Measurements from ENCODE around the gene AP2A2. TPM values are rescaled to one million over a fixed set of nuclear protein-coding genes. Genes with fewer than 3 reads are reported as not detected.

The AP2A2 gene
- total RNA-seq, 1 experiment from 2014 or later = 55.5 TPM

- CTCF ChIA-PET = no interaction called here
- H3K4me1 ChIP-seq (ENCODE audit: control insufficient read depth in 1 of 2, insufficient read depth in 2 of 2, low read length in 2 of 2) = peaks cover 0 to 8% of the 10 kb centered on the region in 2 experiments; a peak in 1 of 4 replicates
- no peak overlapping the region for H3K9ac ChIP-seq (ENCODE audit: low read length)
- H3K9me2 ChIP-seq (ENCODE audit: insufficient read depth) = no peaks in the 10 kb centered on the region
- no peak overlapping the region for H3K4me2 ChIP-seq (ENCODE audit: low read length)
- POLR2A ChIA-PET = no interaction called here
- ATAC-seq (no peak), DNase-seq (ENCODE audit: low read depth, low spot score) (no peak)
- no peaks in the 10 kb centered on the region for H3K27me3 ChIP-seq (ENCODE audit: insufficient read depth, low read length)
- no TSS peak for BruUV-seq (replicated peaks)
- H3K4me3 ChIP-seq (replicated peaks in 1 of 2; ENCODE audit: low read depth in 1 of 2, low read length in 2 of 2) = no peak overlapping the region
- no peaks in the 10 kb centered on the region for H3K9me3 ChIP-seq (ENCODE audit: control insufficient read depth in 1 of 2, insufficient read depth in 1 of 2, low read depth in 1 of 2, low read length in 2 of 2)
- RAD21 ChIA-PET (ENCODE audit: low non-redundant PET in 1 of 2, low total read pairs in 2 of 2, uncharacterized antibody in 2 of 2, unreplicated experiment in 2 of 2) = no interaction called here
- H3K36me3 ChIP-seq (ENCODE audit: control insufficient read depth in 1 of 2, insufficient read depth in 2 of 2, low read length in 2 of 2) = peaks cover 0 to 11% of the 10 kb centered on the region in 2 experiments; a peak in 3 of 4 replicates
- intact Hi-C loops (cut with micrococcal nuclease) = no loop called here
- TF ChIP-seq CTCF (IDR thresholded peaks at IDR 0.05 in 2 of 3, conservative IDR thresholded peaks at IDR 0.05 in 1 of 3; ENCODE audit: borderline replicate concordance in 1 of 3, insufficient read depth in 1 of 3, low read depth in 2 of 3, low read length in 2 of 3) = no peak
- TF ChIP-seq MAX (IDR thresholded peaks at IDR 0.05) = no peak
- TF ChIP-seq EZH2 (IDR thresholded peaks at IDR 0.05) = no peak
- no peak for TF ChIP-seq YY1 (IDR thresholded peaks at IDR 0.05; ENCODE audit: extremely low read depth, insufficient replicate concordance, low read depth, low read length)
- no peak for TF ChIP-seq JUND (IDR thresholded peaks at IDR 0.05)
- TF ChIP-seq ZBTB33 (IDR thresholded peaks at IDR 0.05; ENCODE audit: extremely low read depth, insufficient replicate concordance, low read length) = no peak
- no peak for TF ChIP-seq ELF1 (IDR thresholded peaks at IDR 0.05; ENCODE audit: borderline replicate concordance, low read depth)
- TF ChIP-seq POLR2A (IDR thresholded peaks at IDR 0.05; ENCODE audit: borderline replicate concordance, extremely low read depth, insufficient read depth, insufficient read length) = no peak
- no peak for TF ChIP-seq EZH2phosphoT487 (IDR thresholded peaks at IDR 0.05; ENCODE audit: borderline replicate concordance)
- no peak for TF ChIP-seq SP1 (IDR thresholded peaks at IDR 0.05; ENCODE audit: low read depth)
- no peak for TF ChIP-seq FOSL1 (IDR thresholded peaks at IDR 0.05; ENCODE audit: low read depth)
- TF ChIP-seq CEBPB (IDR thresholded peaks at IDR 0.05; ENCODE audit: low read depth) = no peak
- TF ChIP-seq REST (IDR thresholded peaks at IDR 0.05; ENCODE audit: low read depth) = no peak
- no peaks in the 10 kb centered on the region for H3K79me2 ChIP-seq (ENCODE audit: insufficient read depth, low read length)
- no peak overlapping the region for H2AFZ ChIP-seq (ENCODE audit: low read depth, low read length, poor library complexity, severe bottlenecking)
- no peak overlapping the region for H3K27ac ChIP-seq (ENCODE audit: low read depth, low read length)
- H4K20me1 ChIP-seq (ENCODE audit: insufficient read depth) = no peaks in the 10 kb centered on the region
Observed at GRCh38 chr11:997907-998306, 72.2 kb downstream of the AP2A2 start.
